AG04450 (cell line): ENCODE results near the gene ABCB10. TPM values are rescaled to one million over a fixed set of nuclear protein-coding genes. Genes with fewer than 3 reads are reported as not detected.

ENCODE experiments used
- CTCF ChIA-PET: fragments of 300-600, 350-600 bp; formaldehyde crosslinking; extraction: SDS; loops from one replicate; lab custom pipeline; 2022; ENCODE audit warnings: antibody characterized with exemption, inconsistent platforms; lab: Charles Lee
- POLR2A ChIA-PET: fragments of 350-600 bp; formaldehyde crosslinking; extraction: SDS; loops from one replicate; lab custom pipeline; 2021; ENCODE audit warnings: antibody characterized with exemption, inconsistent platforms; lab: Yijun Ruan, JAX
- DNase-seq: peaks from one replicate; pipeline ENCODE4 v3.0.0-alpha.2; 2011; ENCODE audit warnings: low read depth, low spot score
- H3K27ac ChIP-seq: one replicate; pipeline ENCODE4 v1.5.1; 2012; ENCODE audit warnings: low read depth, low read length, control low read depth
- H3K27me3 ChIP-seq: one replicate; pipeline ENCODE4 v1.6.0; 2012; ENCODE audit warnings: low read length; ENCODE audit not compliant: control insufficient read depth, insufficient read depth
- H3K4me3 ChIP-seq: 2 replicates; pipeline ENCODE4 v1.5.1; 2011; ENCODE audit warnings: mild to moderate bottlenecking, low read depth, low read length, control low read depth
- H3K9me3 ChIP-seq: 2 replicates; pipeline ENCODE4 v1.5.1; 2012; ENCODE audit warnings: low read length; ENCODE audit not compliant: control insufficient read depth, insufficient read depth
- CTCF ChIP-seq: IDR thresholded peaks from 2 replicates; pipeline ENCODE4 v1.5.1; 2011; ENCODE audit warnings: low read depth, low read length, control low read depth, inconsistent platforms
- polyA minus RNA-seq: library from RNA; depleted of rRNA, polyadenylated mRNA; stranded (reverse); fragments of >200 nt; gene quantifications from 2 replicates; pipeline ENCODE4 v1.2.3, GENCODE V29; 2011; rRNA and poly(A)+ RNA removed
- polyA plus RNA-seq: library from polyadenylated mRNA; depleted of rRNA; stranded (reverse); fragments of >200 nt; gene quantifications from 2 replicates; pipeline ENCODE4 v1.2.3, GENCODE V29; 2011; rRNA removed

ABCB10 gene
- polyA plus RNA-seq (8.7 and 10.3 TPM in 2 replicates), polyA minus RNA-seq (8.7 and 9.1 TPM in 2 replicates)

- DNase-seq = peak; percentile 87
- Histone ChIP-seq H3K27ac (peak within 1 kb of the TSS; percentile 21), H3K27me3 (no peaks in the 10 kb centered on the region), H3K4me3 (peak within 1 kb of the TSS; percentile 81), H3K9me3 (no peaks in the 10 kb centered on the region; the same call in 1 of the 2 replicates)
- ChIA-PET POLR2A (interaction anchor here (0.6 to 1.4 kb wide), 4 partner anchors 50 to 76 kb away, joined by 3 to 10 read pairs (median 7); partner anchors contain the start of genes NUP133, TAF5L and URB2), CTCF (interaction anchor here (0.6 to 2.6 kb wide), 34 partner anchors 10 to 1589 kb away, joined by 3 to 22 read pairs (median 4); partner anchors contain the start of gene URB2)
- TF ChIP-seq CTCF = peak; percentile 74
Measured at GRCh38 chr1:229558460-229559335, at the start of gene ABCB10. TSS of gene ABCB10 (minus strand) at chr1:229558707. CDS start at chr1:229558652, 55 bp downstream.

GRCh38 chr1:229607370-229607769 lies 48.9 kb upstream of the ABCB10 start:
- Histone ChIP-seq H3K27ac (no peak overlapping the region), H3K9me3 (no peaks in the 10 kb centered on the region), H3K27me3 (no peaks in the 10 kb centered on the region), H3K4me3 (no peak overlapping the region)
- DNase-seq = no peak
- POLR2A ChIA-PET = no interaction called here
- CTCF ChIA-PET = no interaction called here
- TF ChIP-seq CTCF = no peak

- no peak for TF ChIP-seq CTCF
- CTCF ChIA-PET = no interaction called here
- DNase-seq = no peak
Measured at GRCh38 chr1:229603371-229604005, 45.0 kb upstream of the ABCB10 start.

GRCh38 chr1:229600229-229600628 lies 41.7 kb upstream of the ABCB10 start:
- no peak overlapping the region for H3K27ac ChIP-seq
- no peak for DNase-seq
- H3K27me3 ChIP-seq = no peaks in the 10 kb centered on the region
- ChIA-PET POLR2A (no interaction called here), CTCF (no interaction called here)
- no peak for TF ChIP-seq CTCF
- H3K4me3 ChIP-seq = no peak overlapping the region
- H3K9me3 ChIP-seq = no peaks in the 10 kb centered on the region

More at GRCh38 chr1:229603371-229604005, 45.0 kb upstream of the ABCB10 start:
- Histone ChIP-seq H3K27me3 (no peaks in the 10 kb centered on the region), H3K9me3 (no peaks in the 10 kb centered on the region), H3K27ac (no peak overlapping the region), H3K4me3 (no peak overlapping the region)
- POLR2A ChIA-PET = no interaction called here
